Mesenchymal stem cell (in vitro differentiated cells and primary cell): Measurements from ENCODE around the gene MSL1.

Experiments
- DNase-seq: peaks from one replicate; pipeline ENCODE4 v3.0.0-alpha.2; 2013
- H2AFZ ChIP-seq: one replicate; pipeline ENCODE4 v1.6.1; 2013; ENCODE audit warnings: low read depth, mild to moderate bottlenecking, control low read depth, inconsistent platforms, low read length, moderate library complexity
- H2AK5ac ChIP-seq: 2 replicates; pipeline ENCODE4 v1.6.1; 2013; ENCODE audit warnings: low read length, moderate library complexity, mild to moderate bottlenecking, inconsistent platforms; ENCODE audit not compliant: severe bottlenecking
- H2BK120ac ChIP-seq: one replicate; pipeline ENCODE4 v1.6.1; 2013; ENCODE audit warnings: low read depth, mild to moderate bottlenecking, inconsistent platforms, low read length, moderate library complexity
- H2BK12ac ChIP-seq, 2 experiments: one replicate each; pipeline ENCODE4 v1.6.1; 2013; ENCODE audit warnings: inconsistent platforms in 2 of 2, low read length in 2 of 2, mild to moderate bottlenecking in 2 of 2, moderate library complexity in 2 of 2, control low read depth in 1 of 2
- H2BK15ac ChIP-seq: one replicate; pipeline ENCODE4 v1.6.1; 2013; ENCODE audit warnings: mild to moderate bottlenecking, low read depth, inconsistent platforms; ENCODE audit not compliant: poor library complexity, severe bottlenecking
- H2BK5ac ChIP-seq: 2 replicates; pipeline ENCODE4 v1.6.1; 2013; ENCODE audit warnings: low read depth, mild to moderate bottlenecking, low read length, control low read depth, inconsistent platforms; ENCODE audit not compliant: poor library complexity, severe bottlenecking
- H3K14ac ChIP-seq, 2 experiments: one replicate each; pipeline ENCODE4 v1.6.1; 2013; ENCODE audit warnings: inconsistent platforms in 2 of 2, low read length in 2 of 2, control low read depth in 1 of 2, mild to moderate bottlenecking in 1 of 2, moderate library complexity in 1 of 2
- H3K18ac ChIP-seq, 2 experiments: one replicate each; pipeline ENCODE4 v1.6.1; 2013; ENCODE audit warnings: inconsistent platforms in 2 of 2, low read length in 2 of 2, control low read depth in 1 of 2, low read depth in 1 of 2, mild to moderate bottlenecking in 1 of 2
- H3K23ac ChIP-seq, 2 experiments: one replicate each; pipeline ENCODE4 v1.6.1; 2013; ENCODE audit warnings: inconsistent platforms in 2 of 2, low read length in 2 of 2, mild to moderate bottlenecking in 2 of 2, moderate library complexity in 2 of 2, control low read depth in 1 of 2
- H3K27ac ChIP-seq: 2 replicates; pipeline ENCODE4 v1.5.1; 2013; ENCODE audit warnings: mild to moderate bottlenecking, moderate library complexity, low read length, control low read depth, inconsistent platforms; ENCODE audit not compliant: poor library complexity, severe bottlenecking
- H3K27me3 ChIP-seq, 2 experiments: 2 replicates each; pipeline versions ENCODE4 v1.6.1 to v1.7.0; 2013; ENCODE audit warnings: low read length in 2 of 2, mild to moderate bottlenecking in 2 of 2, moderate library complexity in 2 of 2, control low read depth in 1 of 2, inconsistent platforms in 1 of 2; ENCODE audit not compliant: control insufficient read depth in 1 of 2, insufficient read depth in 1 of 2
- H3K36me3 ChIP-seq, 2 experiments: 2 replicates each; pipeline versions ENCODE4 v1.6.1 to v1.7.0; 2013; ENCODE audit warnings: low read length in 2 of 2, control low read depth in 1 of 2, inconsistent platforms in 1 of 2, low read depth in 1 of 2, mild to moderate bottlenecking in 1 of 2; ENCODE audit not compliant: insufficient read depth in 2 of 2, control insufficient read depth in 1 of 2
- H3K4ac ChIP-seq, 2 experiments: one replicate each; pipeline ENCODE4 v1.6.1; 2013; ENCODE audit warnings: inconsistent platforms in 2 of 2, low read length in 2 of 2, mild to moderate bottlenecking in 2 of 2, moderate library complexity in 2 of 2, control low read depth in 1 of 2, low read depth in 1 of 2
- H3K4me1 ChIP-seq: 2 replicates; pipeline ENCODE4 v1.6.1; 2013; ENCODE audit warnings: low read depth, low read length, control low read depth; ENCODE audit not compliant: control insufficient read depth, insufficient read depth
- H3K4me2 ChIP-seq: 2 replicates; pipeline ENCODE4 v1.6.1; 2013; ENCODE audit warnings: low read length, mild to moderate bottlenecking, inconsistent platforms; ENCODE audit not compliant: poor library complexity, severe bottlenecking
- H3K4me3 ChIP-seq, 2 experiments: 2 replicates each; pipeline versions ENCODE4 v1.5.1 to v1.7.0; 2013; ENCODE audit warnings: low read length in 2 of 2, mild to moderate bottlenecking in 2 of 2, control low read depth in 1 of 2, low read depth in 1 of 2; ENCODE audit not compliant: insufficient read depth in 1 of 2
- H3K79me1 ChIP-seq: replicated peaks from 2 replicates; pipeline ENCODE4 v1.6.1; 2013; ENCODE audit warnings: mild to moderate bottlenecking, control low read depth, low read length, inconsistent platforms; ENCODE audit not compliant: poor library complexity, severe bottlenecking
- H3K9ac ChIP-seq: 2 replicates; pipeline ENCODE4 v1.7.0; 2013; ENCODE audit warnings: mild to moderate bottlenecking, low read length, moderate library complexity
- H3K9me3 ChIP-seq: 2 replicates; pipeline ENCODE4 v1.7.0; 2013; ENCODE audit warnings: mild to moderate bottlenecking, low read length; ENCODE audit not compliant: control insufficient read depth
- H4K8ac ChIP-seq: one replicate; pipeline ENCODE4 v1.6.1; 2013; ENCODE audit warnings: inconsistent platforms, mild to moderate bottlenecking, low read length, moderate library complexity
- H4K91ac ChIP-seq: one replicate; pipeline ENCODE4 v1.6.1; 2013; ENCODE audit warnings: mild to moderate bottlenecking, low read length, inconsistent platforms
- WGBS: methylation state at CpG from one replicate; pipeline ENCODE4 v1.1.7; 2013; ENCODE audit warnings: mixed read lengths; 5-methylcytosine and 5-hydroxymethylcytosine counted together

Gene MSL1

DNA sequence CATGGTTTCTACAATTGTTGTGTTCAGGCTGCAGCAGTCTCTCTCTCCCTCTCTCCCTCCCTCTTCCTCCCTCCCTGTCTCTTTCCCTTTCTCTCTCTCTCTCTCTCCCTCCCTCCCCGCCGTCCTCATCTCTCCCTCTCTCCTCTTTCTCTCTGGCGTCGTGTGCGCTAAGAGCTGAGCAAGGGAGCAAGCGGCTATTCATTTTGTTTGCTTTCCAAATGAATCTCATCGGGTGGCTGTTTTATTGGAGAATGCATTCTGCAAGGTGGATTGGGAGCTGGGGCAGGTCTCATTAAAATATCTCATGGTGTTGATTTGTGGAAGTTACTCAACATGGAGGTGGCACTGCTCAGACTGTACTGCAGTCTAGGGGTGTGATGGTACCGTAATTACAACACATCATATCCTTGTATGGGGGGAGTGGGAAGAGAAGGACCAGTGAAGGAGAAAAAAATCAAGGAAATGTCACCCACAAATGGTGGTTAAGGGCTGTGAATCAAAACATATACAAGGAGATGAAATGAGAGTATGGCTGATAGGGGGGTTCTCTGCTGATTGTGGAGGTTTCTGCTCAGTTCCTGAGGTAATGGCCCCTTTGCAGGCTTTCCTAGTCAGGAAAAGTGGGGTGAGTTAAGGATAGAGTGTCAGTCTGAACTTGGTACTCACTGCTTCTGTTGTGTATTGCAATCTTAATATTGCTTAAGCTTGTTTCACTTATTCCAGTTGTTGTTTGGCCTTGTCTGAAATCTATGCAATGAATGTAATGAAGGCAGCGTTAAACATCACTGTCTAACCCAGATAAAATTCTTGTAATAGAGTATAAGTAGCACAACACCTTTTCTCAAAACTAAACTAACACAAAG lies 2.7 kb downstream of the MSL1 start:
- peak overlapping the region; percentile 22 for H3K27ac ChIP-seq
- H3K9ac ChIP-seq, result peak overlapping the region; percentile 93
- H2AFZ ChIP-seq, result no peak overlapping the region
- H3K4ac ChIP-seq, result no peak overlapping the region
- H3K23ac ChIP-seq, result no peak overlapping the region
- H2BK15ac ChIP-seq, result no peak overlapping the region
- 10% methylated on average over 8 of the region's 9 CpGs for WGBS
- H3K79me1 ChIP-seq, result peaks cover 9% of the 10 kb centered on the region
- no peak overlapping the region for H2BK120ac ChIP-seq
- no peak overlapping the region for H3K14ac ChIP-seq
- H2AK5ac ChIP-seq, result no peak overlapping the region
- H4K8ac ChIP-seq, result no peak overlapping the region
- peaks cover 8% of the 10 kb centered on the region for H3K4me1 ChIP-seq
- H3K4me2 ChIP-seq, result peak overlapping the region; percentile 77
- no peak overlapping the region for H4K91ac ChIP-seq
- no peak overlapping the region for H2BK5ac ChIP-seq
- H3K18ac ChIP-seq, result no peak overlapping the region
- DNase-seq, result peak; percentile 55
- no peaks in the 10 kb centered on the region for H3K9me3 ChIP-seq
- peaks cover 27 to 41% of the 10 kb centered on the region in 2 experiments for H3K36me3 ChIP-seq
- no peak overlapping the region for H2BK12ac ChIP-seq
- H3K4me3 ChIP-seq, result peak overlapping the region; percentile 45 to 95
- H3K27me3 ChIP-seq, result no peaks in the 10 kb centered on the region

DNA sequence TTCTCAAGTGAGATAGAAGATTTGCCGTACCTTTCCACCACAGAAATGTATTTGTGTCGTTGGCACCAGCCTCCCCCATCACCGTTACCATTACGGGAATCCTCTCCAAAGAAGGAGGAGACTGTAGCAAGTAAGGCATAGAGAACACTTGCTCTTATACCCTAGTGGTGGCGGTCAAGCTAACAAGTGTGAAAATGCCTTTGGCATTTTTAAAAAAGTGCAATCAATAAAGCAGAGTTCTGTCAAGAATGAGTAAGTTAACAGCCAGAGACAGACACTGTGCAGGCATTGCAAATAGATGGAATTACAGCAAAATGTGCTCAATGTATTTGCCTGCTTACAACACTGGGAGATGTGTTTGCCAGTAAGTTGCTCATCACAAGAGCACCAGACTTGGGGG lies 7.7 kb downstream of the MSL1 start:
- no peak overlapping the region for H2BK5ac ChIP-seq
- H3K4me3 ChIP-seq, result no peak overlapping the region
- no peak overlapping the region for H2BK120ac ChIP-seq
- H3K18ac ChIP-seq, result no peak overlapping the region
- peaks cover 32 to 84% of the 10 kb centered on the region in 2 experiments for H3K36me3 ChIP-seq
- H3K27me3 ChIP-seq, result no peaks in the 10 kb centered on the region
- no peak overlapping the region for H4K8ac ChIP-seq
- no peak overlapping the region for H3K27ac ChIP-seq
- H3K9ac ChIP-seq, result peak overlapping the region; percentile 47
- peaks cover 4% of the 10 kb centered on the region for H3K4me1 ChIP-seq
- no peak overlapping the region for H4K91ac ChIP-seq
- DNase-seq, result peak; percentile 22
- no peak overlapping the region for H2BK12ac ChIP-seq
- no peak overlapping the region for H3K4me2 ChIP-seq
- H2AFZ ChIP-seq, result no peak overlapping the region
- H3K79me1 ChIP-seq, result peaks cover 7% of the 10 kb centered on the region
- WGBS, result 79% methylated on average over 4 of the region's 5 CpGs
- H3K14ac ChIP-seq, result no peak overlapping the region
- no peak overlapping the region for H3K23ac ChIP-seq
- H3K4ac ChIP-seq, result no peak overlapping the region
- no peak overlapping the region for H2BK15ac ChIP-seq
- H3K9me3 ChIP-seq, result no peaks in the 10 kb centered on the region
- H2AK5ac ChIP-seq, result no peak overlapping the region

DNA sequence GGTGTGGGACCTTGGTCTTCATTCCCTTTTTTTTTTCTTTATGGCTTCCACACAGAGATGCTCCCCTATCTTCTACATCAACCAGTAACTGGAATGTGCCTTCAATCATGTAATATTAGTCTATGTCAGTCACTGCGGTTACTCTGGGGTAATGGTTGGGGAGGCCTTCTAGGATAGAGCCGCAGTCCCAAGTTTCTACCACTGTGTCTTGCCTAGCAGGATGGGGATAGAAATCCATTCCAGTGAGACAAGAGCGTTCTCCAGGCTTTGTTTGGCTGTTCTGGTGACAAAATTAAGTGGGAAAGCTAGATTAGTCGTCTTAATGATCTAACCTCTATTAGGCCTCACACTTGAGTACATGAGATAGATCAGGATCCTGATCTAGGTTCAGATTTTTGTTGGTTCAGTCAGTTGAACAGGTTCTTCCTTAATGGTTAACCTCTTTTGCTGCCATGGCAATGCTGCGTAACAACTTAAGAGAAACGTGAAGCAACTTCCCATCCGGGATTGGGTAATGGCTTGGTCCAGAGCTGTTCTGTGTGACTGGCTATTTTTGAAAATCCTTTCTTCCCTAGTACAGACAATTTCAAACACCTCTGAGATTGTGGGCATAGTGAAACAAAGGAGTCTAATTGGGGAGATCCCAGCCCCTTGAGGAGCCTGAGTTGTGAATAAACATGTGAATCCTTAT lies 8.7 kb downstream of the MSL1 start:
- DNase-seq, result peak; percentile 61
- no peak overlapping the region for H2AK5ac ChIP-seq
- no peak overlapping the region for H2BK12ac ChIP-seq

DNA sequence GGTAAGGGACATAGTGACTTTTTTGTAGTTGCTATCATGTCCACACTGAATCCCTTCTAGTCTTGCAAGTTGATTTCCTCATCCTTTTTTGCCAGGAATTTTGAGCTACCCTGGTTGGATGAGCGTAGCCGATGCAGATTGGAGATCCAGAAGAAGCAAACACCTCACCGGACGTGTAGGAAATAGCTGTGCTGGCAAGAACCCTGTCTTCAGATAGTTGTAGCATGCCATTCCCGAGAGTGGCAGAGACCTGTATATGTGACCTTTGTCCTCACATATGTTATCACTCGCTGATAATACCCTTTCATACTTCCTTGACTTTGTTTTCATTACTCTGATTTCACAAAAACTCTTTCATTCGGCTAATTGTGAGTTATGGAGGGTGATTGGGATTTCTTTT lies 12.4 kb downstream of the MSL1 start:
- no peak overlapping the region for H3K27ac ChIP-seq
- no peak overlapping the region for H3K18ac ChIP-seq
- H2BK15ac ChIP-seq, result no peak overlapping the region
- H2BK120ac ChIP-seq, result no peak overlapping the region
- H4K8ac ChIP-seq, result no peak overlapping the region
- H4K91ac ChIP-seq, result no peak overlapping the region
- H3K79me1 ChIP-seq, result peaks cover 7% of the 10 kb centered on the region
- H2AK5ac ChIP-seq, result no peak overlapping the region
- H3K36me3 ChIP-seq, result peaks cover 21 to 90% of the 10 kb centered on the region in 2 experiments
- no peak overlapping the region for H2BK12ac ChIP-seq
- 95% methylated on average over 6 of the region's 7 CpGs for WGBS
- no peak overlapping the region for H3K4me2 ChIP-seq
- H2AFZ ChIP-seq, result no peak overlapping the region
- DNase-seq, result no peak
- no peak overlapping the region for H2BK5ac ChIP-seq
- H3K4me1 ChIP-seq, result peaks cover 3% of the 10 kb centered on the region
- no peak overlapping the region for H3K14ac ChIP-seq
- H3K9ac ChIP-seq, result peak overlapping the region; percentile 17
- no peaks in the 10 kb centered on the region for H3K9me3 ChIP-seq
- H3K4ac ChIP-seq, result no peak overlapping the region
- no peaks in the 10 kb centered on the region for H3K27me3 ChIP-seq
- no peak overlapping the region for H3K23ac ChIP-seq
- H3K4me3 ChIP-seq, result no peak overlapping the region

More for the DNA sequence above, 8.7 kb downstream of the MSL1 start:
- peaks cover 9% of the 10 kb centered on the region for H3K79me1 ChIP-seq
- H2BK120ac ChIP-seq, result no peak overlapping the region
- H3K9ac ChIP-seq, result peak overlapping the region; percentile 26
- no peak overlapping the region for H3K23ac ChIP-seq
- H2AFZ ChIP-seq, result no peak overlapping the region
- H3K4me3 ChIP-seq, result no peak overlapping the region
- H3K36me3 ChIP-seq, result peaks cover 32 to 94% of the 10 kb centered on the region in 2 experiments
- 100% methylated on average over 3 of the region's 7 CpGs for WGBS
- H3K27me3 ChIP-seq, result no peaks in the 10 kb centered on the region
- no peak overlapping the region for H4K91ac ChIP-seq
- peaks cover 2% of the 10 kb centered on the region for H3K4me1 ChIP-seq
- no peak overlapping the region for H2BK15ac ChIP-seq
- H3K9me3 ChIP-seq, result no peaks in the 10 kb centered on the region
- H3K18ac ChIP-seq, result no peak overlapping the region
- no peak overlapping the region for H2BK5ac ChIP-seq
- no peak overlapping the region for H3K4ac ChIP-seq
- no peak overlapping the region for H3K27ac ChIP-seq
- H3K4me2 ChIP-seq, result no peak overlapping the region
- no peak overlapping the region for H4K8ac ChIP-seq
- H3K14ac ChIP-seq, result no peak overlapping the region
